Measurements from ENCODE around the gene SNRNP200.

SNRNP200 gene

GRCh38 chr2:96345438-96345837 lies 40.1 kb upstream of the SNRNP200 start:
- in situ Hi-C loops (cut with MboI; ENCODE audit: low sequenced_read_pairs, unreplicated experiment): no loop called here
- TF ChIP-seq CTCF (IDR thresholded peaks at IDR 0.05; ENCODE audit: borderline replicate concordance, control extremely low read depth, extremely low read depth, insufficient read depth, missing control alignments): peak; percentile 18
- DNase-seq (ENCODE audit: low spot score): no peak

GRCh38 chr2:96344011-96344410 lies 38.7 kb upstream of the SNRNP200 start:
- DNase-seq (ENCODE audit: low spot score): peak; percentile 64
- TF ChIP-seq CTCF (IDR thresholded peaks at IDR 0.05; ENCODE audit: borderline replicate concordance, control extremely low read depth, extremely low read depth, insufficient read depth, missing control alignments): no peak
- in situ Hi-C loops (cut with MboI; ENCODE audit: low sequenced_read_pairs, unreplicated experiment): no loop called here

- no peak for TF ChIP-seq CTCF (IDR thresholded peaks at IDR 0.05; ENCODE audit: borderline replicate concordance, control extremely low read depth, extremely low read depth, insufficient read depth, missing control alignments)
- in situ Hi-C loops (cut with MboI; ENCODE audit: low sequenced_read_pairs, unreplicated experiment): no loop called here
- no peak for DNase-seq (ENCODE audit: low spot score)
These were observed 36.7 kb upstream of the SNRNP200 start for GRCh38 chr2:96342085-96342484.

GRCh38 chr2:96341641-96342040 lies 36.3 kb upstream of the SNRNP200 start:
- DNase-seq (ENCODE audit: low spot score): no peak
- in situ Hi-C loops (cut with MboI; ENCODE audit: low sequenced_read_pairs, unreplicated experiment): no loop called here
- no peak for TF ChIP-seq CTCF (IDR thresholded peaks at IDR 0.05; ENCODE audit: borderline replicate concordance, control extremely low read depth, extremely low read depth, insufficient read depth, missing control alignments)

- DNase-seq (ENCODE audit: low spot score): no peak
- no peak for TF ChIP-seq CTCF (IDR thresholded peaks at IDR 0.05; ENCODE audit: borderline replicate concordance, control extremely low read depth, extremely low read depth, insufficient read depth, missing control alignments)
- in situ Hi-C loops (cut with MboI; ENCODE audit: low sequenced_read_pairs, unreplicated experiment): no loop called here
These were observed 35.4 kb upstream of the SNRNP200 start for GRCh38 chr2:96340493-96341414.

- in situ Hi-C loops (cut with MboI; ENCODE audit: low sequenced_read_pairs, unreplicated experiment): no loop called here
- DNase-seq (ENCODE audit: low spot score): no peak
- TF ChIP-seq CTCF (IDR thresholded peaks at IDR 0.05; ENCODE audit: borderline replicate concordance, control extremely low read depth, extremely low read depth, insufficient read depth, missing control alignments): no peak
These were observed 31.5 kb upstream of the SNRNP200 start for GRCh38 chr2:96336873-96337272.
